BJ (cell line): ENCODE measurements around the gene MYBPHL. TPM values are rescaled to one million over a fixed set of nuclear protein-coding genes. Genes with fewer than 3 reads are reported as not detected.
"Not testable (repeated sequence)": the region's sequence is repeated elsewhere in the genome, so short reads cannot be mapped to it uniquely, and the experiment has no call there.

Experiments used
- CTCF ChIA-PET: fragments of 350-600 bp; formaldehyde crosslinking; extraction: SDS; loops from one replicate; lab custom pipeline; 2021; ENCODE audit warnings: antibody characterized with exemption, inconsistent platforms; lab: Yijun Ruan, JAX
- POLR2A ChIA-PET: fragments of 300-600 bp; sonication (Branson Sonifier 250); formaldehyde crosslinking; extraction: SDS; loops from one replicate; lab custom pipeline; 2021; ENCODE audit warnings: antibody characterized with exemption; lab: Charles Lee
- DNase-seq: peaks from one replicate; pipeline ENCODE4 v3.0.0-alpha.2; 2011; ENCODE audit warnings: low read depth
- H3K27me3 ChIP-seq: 2 replicates; pipeline ENCODE4 v1.6.0; 2011; ENCODE audit warnings: low read length; ENCODE audit not compliant: control insufficient read depth, insufficient read depth
- H3K36me3 ChIP-seq: 2 replicates; pipeline ENCODE4 v1.5.1; 2011; ENCODE audit warnings: low read length; ENCODE audit not compliant: control insufficient read depth, insufficient read depth
- H3K4me3 ChIP-seq: 2 replicates; pipeline ENCODE4 v1.5.1; 2011; ENCODE audit warnings: low read depth, mild to moderate bottlenecking, control low read depth, low read length
- polyA plus RNA-seq: library from polyadenylated mRNA; depleted of rRNA; stranded (reverse); fragments of >200 nt; gene quantifications from 2 replicates; pipeline ENCODE4 v1.2.3, GENCODE V29; 2011
- TF ChIP-seq, protein P1 (sequence below): IDR thresholded peaks from 2 replicates; pipeline ENCODE4 v1.5.1; 2011; ENCODE audit warnings: low read depth, mild to moderate bottlenecking, control low read depth, inconsistent platforms, low read length, moderate library complexity; ENCODE audit not compliant: insufficient read depth

The MYBPHL gene
- polyA plus RNA-seq, 1 experiment: 0.06 TPM

DNA sequence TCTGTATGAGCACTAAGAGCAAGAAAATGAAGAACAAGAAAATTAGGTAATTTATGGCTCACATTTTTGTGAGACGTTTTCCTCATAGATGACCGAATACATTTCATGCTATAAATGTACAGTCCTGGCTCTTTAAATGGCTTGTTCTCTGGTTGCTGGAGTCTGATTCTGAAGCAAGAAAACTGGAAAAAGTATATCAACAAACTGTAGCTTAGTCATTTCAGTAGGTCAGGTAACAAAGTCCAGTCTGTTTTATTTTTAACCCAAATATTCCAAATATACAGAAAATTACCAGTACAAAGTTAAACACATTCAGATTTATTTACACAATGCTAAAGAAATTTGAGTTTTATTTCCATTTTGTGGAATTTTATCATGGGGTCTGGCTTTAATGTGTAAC lies 2.5 kb upstream of the MYBPHL start:
- Histone ChIP-seq H3K4me3 (no peak overlapping the region), H3K36me3 (no peaks in the 10 kb centered on the region; the same call in 1 of the 2 replicates), H3K27me3 (no peaks in the 10 kb centered on the region)
- ChIA-PET CTCF (interaction anchor here (0.6 to 1.2 kb wide), 2 partner anchors 206 to 237 kb away, joined by 3 read pairs; no protein-coding TSS in a partner anchor), POLR2A (no interaction called here)
- DNase-seq: no peak
- TF ChIP-seq, protein P1, sequence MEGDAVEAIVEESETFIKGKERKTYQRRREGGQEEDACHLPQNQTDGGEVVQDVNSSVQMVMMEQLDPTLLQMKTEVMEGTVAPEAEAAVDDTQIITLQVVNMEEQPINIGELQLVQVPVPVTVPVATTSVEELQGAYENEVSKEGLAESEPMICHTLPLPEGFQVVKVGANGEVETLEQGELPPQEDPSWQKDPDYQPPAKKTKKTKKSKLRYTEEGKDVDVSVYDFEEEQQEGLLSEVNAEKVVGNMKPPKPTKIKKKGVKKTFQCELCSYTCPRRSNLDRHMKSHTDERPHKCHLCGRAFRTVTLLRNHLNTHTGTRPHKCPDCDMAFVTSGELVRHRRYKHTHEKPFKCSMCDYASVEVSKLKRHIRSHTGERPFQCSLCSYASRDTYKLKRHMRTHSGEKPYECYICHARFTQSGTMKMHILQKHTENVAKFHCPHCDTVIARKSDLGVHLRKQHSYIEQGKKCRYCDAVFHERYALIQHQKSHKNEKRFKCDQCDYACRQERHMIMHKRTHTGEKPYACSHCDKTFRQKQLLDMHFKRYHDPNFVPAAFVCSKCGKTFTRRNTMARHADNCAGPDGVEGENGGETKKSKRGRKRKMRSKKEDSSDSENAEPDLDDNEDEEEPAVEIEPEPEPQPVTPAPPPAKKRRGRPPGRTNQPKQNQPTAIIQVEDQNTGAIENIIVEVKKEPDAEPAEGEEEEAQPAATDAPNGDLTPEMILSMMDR: no peak

GRCh38 chr1:109307274-109308021 lies 637 bp upstream of the MYBPHL start:
- ChIA-PET CTCF (interaction anchor here (0.5 to 2.7 kb wide), 5 partner anchors 8 to 91 kb away, joined by 3 to 9 read pairs (median 7); no protein-coding TSS in a partner anchor), POLR2A (interaction anchor here (0.5 kb wide), 1 partner anchor 10 kb away, joined by 3 read pairs; no protein-coding TSS in a partner anchor)
- Histone ChIP-seq H3K4me3 (no peak overlapping the region), H3K27me3 (no peaks in the 10 kb centered on the region), H3K36me3 (no peaks in the 10 kb centered on the region)
- DNase-seq: no peak
- TF ChIP-seq, protein P1: no peak

DNA sequence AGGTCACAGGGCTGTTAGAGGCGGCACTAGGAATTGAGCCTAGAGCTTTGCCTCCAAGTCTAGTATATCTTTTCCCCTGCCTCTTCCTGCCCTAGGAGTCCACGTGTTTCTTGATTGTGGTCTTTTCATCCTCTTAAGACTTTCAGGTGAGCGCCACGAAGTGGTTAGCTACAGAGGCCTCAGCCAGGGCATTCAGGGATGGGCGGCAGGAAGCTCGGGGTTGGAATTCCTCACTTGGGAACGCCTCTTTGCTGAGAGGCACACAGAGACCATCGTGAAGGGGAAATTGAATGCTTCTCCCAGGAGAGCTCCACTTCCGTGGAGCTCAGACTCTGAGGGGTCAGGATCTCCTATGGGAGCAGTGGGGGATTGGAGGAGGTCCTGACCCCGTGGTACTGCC lies 820 bp downstream of the MYBPHL start:
- CTCF ChIA-PET: interaction anchor here (1.1 to 2.7 kb wide), 4 partner anchors 9 to 42 kb away, joined by 3 to 9 read pairs (median 6); no protein-coding TSS in a partner anchor
- POLR2A ChIA-PET, H3K27me3 ChIP-seq, H3K4me3 ChIP-seq, H3K36me3 ChIP-seq, DNase-seq: not testable (repeated sequence)

DNA sequence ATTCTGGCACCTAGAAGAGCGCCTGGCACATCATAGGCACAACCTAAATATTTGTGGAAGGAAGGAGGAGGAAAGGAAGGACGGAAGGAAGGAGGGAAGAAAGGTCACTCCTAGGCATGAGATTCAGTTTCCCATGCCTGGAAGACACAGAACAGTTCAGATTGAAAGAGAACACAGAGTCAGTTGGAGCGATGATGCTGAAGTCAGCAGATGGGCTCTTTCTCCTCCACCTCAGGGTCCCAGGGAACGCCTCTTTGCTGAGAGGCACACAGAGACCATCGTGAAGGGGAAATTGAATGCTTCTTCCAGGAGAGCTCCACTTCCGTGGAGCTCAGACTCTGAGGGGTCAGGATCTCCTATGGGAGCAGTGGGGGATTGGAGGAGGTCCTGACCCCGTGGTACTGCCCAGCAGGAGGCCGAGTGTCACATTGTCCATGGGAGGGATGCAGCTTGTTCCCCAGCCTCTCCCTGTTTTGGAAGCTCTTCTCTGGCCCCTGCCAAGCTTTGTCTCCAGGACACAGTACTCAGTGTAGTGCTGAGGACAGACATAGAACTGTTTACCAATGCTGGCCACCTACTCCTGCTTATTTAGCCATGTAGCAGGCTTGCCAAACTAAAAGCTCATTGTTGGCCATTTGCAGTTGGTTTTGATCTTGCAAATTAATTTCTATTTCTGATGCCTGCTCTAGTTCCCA lies 2.4 kb downstream of the MYBPHL start:
- no peak for DNase-seq
- ChIA-PET POLR2A (no interaction called here), CTCF (interaction anchor here (1.1 kb wide), 1 partner anchor 8 kb away, joined by 3 read pairs; no protein-coding TSS in a partner anchor)
- Histone ChIP-seq H3K27me3 (no peaks in the 10 kb centered on the region), H3K4me3 (no peak overlapping the region), H3K36me3 (no peaks in the 10 kb centered on the region)
- TF ChIP-seq, protein P1: no peak

DNA sequence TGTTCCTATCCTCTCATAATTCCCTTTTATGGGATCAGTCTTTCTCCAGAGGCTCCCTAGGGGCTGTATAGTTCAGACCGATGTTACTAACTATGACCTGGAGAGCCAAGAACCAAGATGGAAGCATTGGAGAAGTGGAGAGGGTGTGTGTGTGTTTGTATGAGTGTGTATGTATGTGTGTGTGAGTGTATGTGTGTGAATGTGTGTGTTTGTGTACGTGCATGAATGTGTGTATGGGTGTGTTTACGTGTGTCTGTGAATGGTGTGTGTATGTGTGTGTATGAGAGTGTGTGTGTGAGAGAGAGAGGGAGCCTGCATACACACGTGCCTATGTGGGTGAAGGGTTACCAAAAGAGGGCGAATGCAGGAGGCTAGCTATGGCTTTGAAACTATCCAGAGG lies 4.9 kb downstream of the MYBPHL start:
- Histone ChIP-seq H3K4me3 (no peak overlapping the region), H3K36me3 (no peaks in the 10 kb centered on the region), H3K27me3 (no peaks in the 10 kb centered on the region)
- DNase-seq: no peak
- ChIA-PET POLR2A (no interaction called here), CTCF (no interaction called here)
- TF ChIP-seq, protein P1: no peak
